ENCODE results near the gene SMAGP.
"Not testable (repeated sequence)": the region's sequence is repeated elsewhere in the genome, so short reads cannot be mapped to it uniquely, and the experiment has no call there.

The SMAGP gene

GRCh38 chr12:51269174-51270066, 795 bp downstream of the SMAGP start:
- Histone ChIP-seq H3K4me3 (peak overlapping the region; percentile 51 to 85 (median 70)), H3K27ac (peak overlapping the region; percentile 60 to 92 (median 87))

- no peak overlapping the region for H3K4me3 ChIP-seq
- H3K27ac ChIP-seq = no peak overlapping the region
Observed at GRCh38 chr12:51265024-51265423, 5.2 kb downstream of the SMAGP start.

GRCh38 chr12:51264297-51264696, 5.9 kb downstream of the SMAGP start:
- no peak overlapping the region for H3K4me3 ChIP-seq
- no peak overlapping the region for H3K27ac ChIP-seq

DNA sequence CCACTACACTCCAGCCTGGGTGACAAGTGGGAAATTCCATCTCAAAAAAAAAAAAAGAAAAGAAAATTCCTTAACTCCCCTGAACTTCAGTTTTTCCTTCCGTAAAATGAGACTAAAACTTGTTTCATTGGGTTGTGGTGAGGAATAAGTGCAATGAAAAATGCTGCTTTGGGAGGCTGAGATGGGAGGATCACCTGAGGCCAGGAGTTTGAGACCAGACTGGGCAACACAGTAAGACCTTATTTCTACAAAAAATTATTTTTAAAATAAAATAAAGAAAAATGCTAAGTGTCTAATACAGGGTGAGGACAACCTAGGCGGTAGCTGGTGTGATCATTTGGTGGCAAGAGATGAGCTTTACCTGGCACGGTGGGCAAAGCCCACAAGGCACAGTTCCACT, 6.9 kb downstream of the SMAGP start:
- Histone ChIP-seq H3K4me3 (no peak overlapping the region), H3K27ac (no peak overlapping the region)

DNA sequence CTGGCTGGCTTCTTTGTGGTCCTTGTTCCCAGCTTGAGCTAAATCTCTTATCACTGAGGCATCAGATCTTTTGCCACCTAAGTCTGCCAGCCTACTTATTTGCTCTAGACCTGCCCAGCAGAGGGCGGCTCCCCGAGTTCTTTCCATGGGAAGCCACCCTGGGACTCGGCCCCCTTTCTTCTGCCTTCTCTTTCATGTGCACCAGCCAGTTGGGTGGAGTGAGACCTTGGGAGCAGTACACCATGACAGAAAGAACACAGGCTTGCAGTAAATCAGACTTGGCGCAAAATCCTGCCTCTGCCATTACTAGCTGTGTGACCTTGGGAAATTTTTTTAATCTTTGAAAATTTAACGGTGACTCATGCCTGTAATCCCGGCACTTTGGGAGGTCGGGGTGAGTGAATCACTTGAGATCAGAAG, 7.4 kb downstream of the SMAGP start:
- H3K4me3 ChIP-seq = no peak overlapping the region
- H3K27ac ChIP-seq = no peak overlapping the region

GRCh38 chr12:51259600-51259999, 10.6 kb downstream of the SMAGP start:
- not testable (repeated sequence) for H3K4me3 ChIP-seq, H3K27ac ChIP-seq

DNA sequence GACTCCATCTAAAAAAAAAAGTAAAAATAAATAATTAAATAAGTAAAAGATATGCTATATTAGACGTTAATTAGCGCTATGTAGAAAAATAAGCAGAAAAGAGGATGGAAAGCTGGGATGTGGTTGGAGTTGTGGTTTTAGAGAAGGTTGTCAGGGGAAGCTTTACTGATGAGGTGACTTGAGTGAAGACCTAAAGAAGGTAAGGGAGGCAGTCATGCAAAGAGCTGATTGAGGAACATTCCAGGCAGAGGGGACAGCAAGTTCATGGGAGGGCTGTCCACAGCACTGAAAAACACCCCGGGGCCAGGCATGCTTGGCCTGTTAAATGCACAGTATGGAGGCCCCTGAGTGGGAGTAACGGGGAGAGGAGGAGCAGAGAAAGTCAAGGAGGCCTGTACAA, 15.7 kb downstream of the SMAGP start:
- no peak overlapping the region for H3K4me3 ChIP-seq
- H3K27ac ChIP-seq = no peak overlapping the region

- Histone ChIP-seq H3K4me3 (no peak overlapping the region), H3K27ac (no peak overlapping the region)
Observed at GRCh38 chr12:51253276-51253675, 16.9 kb downstream of the SMAGP start.

- peak overlapping the region in 6 of 21 experiments; percentile 10 to 76 (median 46) for H3K27ac ChIP-seq
- H3K4me3 ChIP-seq = no peak overlapping the region
Observed at GRCh38 chr12:51247523-51248206, 22.6 kb downstream of the SMAGP start.

DNA sequence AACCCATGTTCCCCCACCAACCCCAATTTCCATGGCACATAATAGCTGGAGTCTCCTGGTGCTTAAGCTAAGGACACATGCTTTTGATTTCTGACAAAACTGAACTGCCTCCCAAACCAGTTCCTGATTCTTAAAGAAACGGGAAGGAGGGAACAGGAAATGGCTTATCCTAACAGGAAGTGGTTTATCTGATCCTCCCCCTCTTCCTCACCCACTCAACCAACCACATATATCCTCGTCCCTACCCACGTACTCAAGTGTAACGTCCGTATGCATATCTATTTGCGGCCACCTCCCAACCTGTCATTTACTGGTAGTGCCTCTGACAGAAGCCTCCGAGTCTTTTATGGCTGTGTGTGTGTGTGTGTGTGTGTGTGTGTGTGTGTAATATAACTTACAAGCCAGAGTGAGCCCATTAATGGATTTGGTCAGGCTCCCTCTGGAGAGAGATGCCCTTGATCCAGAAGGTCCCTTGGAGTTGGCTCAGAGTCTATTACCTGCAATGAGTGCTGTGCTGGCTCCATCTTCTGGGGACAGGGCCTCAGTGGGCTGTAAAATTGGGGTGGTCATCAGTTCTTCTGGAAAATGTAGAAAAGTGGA, 23.9 kb downstream of the SMAGP start:
- peak overlapping the region in 16 of 21 experiments; percentile 9 to 76 (median 53) for H3K27ac ChIP-seq

DNA sequence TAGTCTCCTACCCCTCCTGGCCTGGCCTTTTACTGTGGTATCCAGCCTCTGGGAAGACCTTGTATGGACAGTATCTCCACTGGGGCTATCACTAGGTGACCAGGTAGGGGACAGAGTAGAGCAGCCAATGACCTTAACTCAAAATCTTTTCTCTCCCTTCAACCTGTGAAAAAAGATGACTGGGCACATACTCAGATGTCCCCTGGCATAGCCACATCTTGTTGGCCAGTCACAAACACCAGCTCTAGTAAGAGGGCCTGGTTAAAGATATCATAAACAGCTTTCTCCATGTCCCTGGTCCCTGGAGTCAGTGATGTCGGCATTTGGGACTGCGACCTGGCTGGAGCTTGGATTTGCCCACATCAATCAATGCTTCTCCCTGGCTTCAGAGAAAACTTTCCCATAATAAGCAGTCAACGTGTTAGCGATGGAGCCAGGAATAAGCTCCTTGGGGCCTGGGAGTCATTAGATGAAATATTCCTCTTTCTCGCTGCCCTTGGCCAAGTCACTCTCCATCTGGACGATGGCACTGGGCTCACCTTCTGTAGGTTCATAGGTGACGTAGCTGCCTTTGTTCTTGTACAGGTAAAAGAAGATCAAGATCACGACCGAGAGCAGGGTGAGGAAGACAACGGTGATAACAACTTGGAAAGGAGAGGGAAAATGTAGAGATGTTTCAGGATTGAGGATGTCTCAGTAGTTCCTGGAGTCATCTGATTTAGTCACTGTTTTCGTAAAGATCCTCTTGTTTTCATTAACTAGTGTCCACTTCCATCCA, 24.6 kb downstream of the SMAGP start:
- H3K4me3 ChIP-seq = no peak overlapping the region
- peak overlapping the region in 17 of 21 experiments; percentile 9 to 76 (median 48) for H3K27ac ChIP-seq

More for the DNA sequence above, 23.9 kb downstream of the SMAGP start:
- H3K4me3 ChIP-seq = peak overlapping the region in 1 of 7 experiments; percentile 11

DNA sequence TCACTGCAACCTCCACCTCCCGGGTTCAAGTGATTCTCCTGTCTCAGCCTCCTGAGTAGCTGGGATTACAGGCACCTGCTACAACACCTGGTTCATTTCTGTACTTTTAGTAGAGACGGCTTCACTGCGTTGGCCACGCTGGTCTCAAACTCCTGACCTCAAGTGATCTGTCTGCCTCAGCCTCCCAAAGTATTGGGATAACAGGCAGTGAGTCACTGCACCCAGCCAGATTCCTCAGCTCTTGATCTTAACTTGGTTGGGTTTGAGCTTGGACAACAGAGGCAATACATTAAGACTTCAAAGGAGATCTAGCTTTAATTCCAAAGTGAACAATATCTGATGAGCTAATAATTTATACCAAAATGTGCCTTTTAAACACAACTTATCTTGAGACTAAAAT, 25.9 kb downstream of the SMAGP start:
- Histone ChIP-seq H3K4me3 (no peak overlapping the region), H3K27ac (no peak overlapping the region)

GRCh38 chr12:51242876-51243275, 27.3 kb downstream of the SMAGP start:
- Histone ChIP-seq H3K4me3 (no peak overlapping the region), H3K27ac (no peak overlapping the region)

DNA sequence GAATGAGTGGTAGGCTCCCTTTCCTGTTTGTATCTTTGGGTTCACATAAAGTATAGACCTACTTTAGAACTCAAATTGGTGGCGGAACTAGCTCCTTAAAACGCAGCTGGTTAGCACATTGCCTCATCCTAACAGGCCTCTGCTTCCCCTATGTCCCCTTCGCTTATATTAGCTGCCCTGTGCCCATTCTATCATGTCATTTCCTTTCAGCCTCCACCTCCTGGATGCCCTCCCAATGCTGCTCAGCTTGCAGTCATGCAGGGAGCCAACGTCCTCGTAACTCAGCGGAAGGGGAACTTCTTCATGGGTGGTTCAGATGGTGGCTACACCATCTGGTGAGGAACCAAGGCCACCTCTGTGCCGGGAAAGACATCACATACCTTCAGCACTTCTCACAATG, 28.1 kb downstream of the SMAGP start:
- no peak overlapping the region for H3K4me3 ChIP-seq
- no peak overlapping the region for H3K27ac ChIP-seq

- Histone ChIP-seq H3K27ac (peak overlapping the region in 3 of 21 experiments; percentile 6 to 100 (median 13)), H3K4me3 (no peak overlapping the region)
Observed at GRCh38 chr12:51240971-51241370, 29.2 kb downstream of the SMAGP start.

DNA sequence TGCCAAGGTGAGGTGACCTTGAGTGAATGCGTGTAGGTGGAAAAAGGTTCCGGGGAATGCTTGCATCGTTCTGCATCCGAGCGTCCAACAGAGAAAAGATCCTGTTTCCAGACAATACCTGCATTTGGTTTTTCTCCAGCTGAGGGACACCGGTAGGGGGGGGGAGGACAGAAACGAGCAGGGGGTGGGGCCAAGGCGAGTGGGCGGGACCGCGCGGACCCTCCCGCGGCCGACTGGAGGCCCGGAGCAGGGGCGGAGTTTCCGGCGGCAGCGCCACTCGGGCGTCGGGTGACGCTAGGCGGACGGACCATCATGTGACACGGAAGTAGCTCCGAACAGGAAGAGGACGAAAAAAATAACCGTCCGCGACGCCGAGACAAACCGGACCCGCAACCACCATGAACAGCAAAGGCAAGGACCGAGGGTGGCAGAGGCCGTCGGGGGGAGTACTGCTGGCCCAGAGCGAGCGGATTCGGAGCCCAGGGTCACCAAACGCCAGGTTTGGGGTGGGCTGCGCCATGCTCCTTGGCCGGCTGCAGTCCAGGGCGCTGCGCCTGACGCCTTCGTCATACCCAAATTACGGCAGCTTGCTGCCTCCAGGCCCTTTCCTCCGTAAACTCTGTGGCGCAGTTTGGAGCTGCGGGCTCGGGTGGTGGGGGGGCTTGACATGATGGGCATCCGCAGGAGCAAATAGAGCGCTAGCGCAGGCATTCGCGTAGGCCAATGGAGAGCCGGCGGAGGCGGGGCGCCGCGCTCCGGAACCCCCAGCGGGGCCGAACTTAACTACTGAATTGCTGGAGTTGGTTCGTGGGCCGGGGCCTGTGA, 31.5 kb downstream of the SMAGP start, which contains the start of gene DAZAP2:
DAZAP2 (plus strand) TSS at position 317 of the 825 bp plus-strand sequence; CDS start at position 399, 82 bp downstream.
- Histone ChIP-seq H3K27ac (peak within 1 kb of the TSS; percentile 97 to 100 (median 100)), H3K4me3 (peak within 1 kb of the TSS; percentile 69 to 99 (median 88))

DNA sequence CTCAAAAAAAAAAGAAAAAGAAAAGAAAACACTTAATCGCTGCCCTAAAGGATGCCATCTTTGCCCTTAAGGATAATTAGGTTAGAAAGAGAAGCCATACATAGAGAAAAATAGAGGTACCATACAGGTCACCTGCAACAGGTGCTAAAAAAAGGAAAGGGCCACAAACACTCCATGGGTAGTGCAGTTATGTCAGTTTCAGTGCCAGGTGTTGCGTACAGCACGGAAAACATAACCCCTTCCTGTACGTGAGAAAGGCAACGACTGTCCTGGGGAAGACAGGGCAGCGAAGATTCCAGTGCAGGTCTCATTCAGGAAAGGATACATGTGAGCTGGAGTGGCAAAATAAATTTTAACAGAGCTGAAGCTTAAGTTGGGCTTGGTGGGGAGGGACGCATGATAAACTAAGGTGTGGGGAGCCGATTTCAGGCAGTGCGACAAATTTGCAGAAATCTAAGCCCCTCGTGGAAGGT, 32.1 kb downstream of the SMAGP start:
- H3K4me3 ChIP-seq = peak overlapping the region; percentile 69 to 99 (median 88)

GRCh38 chr12:51234530-51234929, 35.7 kb downstream of the SMAGP start:
- H3K27ac ChIP-seq = no peak overlapping the region

More for the DNA sequence above, 32.1 kb downstream of the SMAGP start:
- H3K27ac ChIP-seq = peak overlapping the region in 20 of 21 experiments; percentile 44 to 100 (median 100)

More at GRCh38 chr12:51234530-51234929, 35.7 kb downstream of the SMAGP start:
- H3K4me3 ChIP-seq = no peak overlapping the region
